ENCODE measurements around the gene TUBA1B.

The TUBA1B gene

DNA sequence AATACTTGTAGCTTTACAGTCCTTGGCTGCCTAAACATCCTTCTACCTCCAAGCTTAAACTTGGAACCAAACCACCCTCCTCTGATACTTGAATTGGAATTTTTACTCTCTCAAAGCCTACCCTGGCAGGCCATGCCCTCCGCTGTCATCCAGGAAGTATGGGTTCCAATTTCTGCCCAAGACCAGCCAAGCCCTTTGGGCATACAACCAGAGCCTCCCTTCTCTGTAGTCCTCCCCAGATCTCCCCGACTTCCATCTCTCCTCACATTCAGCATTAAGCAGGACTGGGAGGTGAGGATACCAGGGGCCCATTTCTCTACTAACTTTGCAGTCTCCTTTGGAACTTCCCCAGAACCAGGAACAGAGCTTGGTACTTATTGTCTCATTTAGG, 36.2 kb downstream of the TUBA1B start:
- Histone ChIP-seq H3K27me3 (ENCODE audit: control insufficient read depth, insufficient read depth, low read length) (peaks cover 57% of the 10 kb centered on the region), H3K9ac (ENCODE audit: low read depth, low read length) (no peak overlapping the region), H3K36me3 (ENCODE audit: control insufficient read depth, insufficient read depth, low read length) (peaks cover 8% of the 10 kb centered on the region), H3K4me3 (ENCODE audit: low read depth, low read length) (no peak overlapping the region), H3K9me3 (ENCODE audit: control insufficient read depth, insufficient read depth, low read length) (no peaks in the 10 kb centered on the region), H3K4me1 (ENCODE audit: control insufficient read depth, insufficient read depth, low read length) (peaks cover 6% of the 10 kb centered on the region)

DNA sequence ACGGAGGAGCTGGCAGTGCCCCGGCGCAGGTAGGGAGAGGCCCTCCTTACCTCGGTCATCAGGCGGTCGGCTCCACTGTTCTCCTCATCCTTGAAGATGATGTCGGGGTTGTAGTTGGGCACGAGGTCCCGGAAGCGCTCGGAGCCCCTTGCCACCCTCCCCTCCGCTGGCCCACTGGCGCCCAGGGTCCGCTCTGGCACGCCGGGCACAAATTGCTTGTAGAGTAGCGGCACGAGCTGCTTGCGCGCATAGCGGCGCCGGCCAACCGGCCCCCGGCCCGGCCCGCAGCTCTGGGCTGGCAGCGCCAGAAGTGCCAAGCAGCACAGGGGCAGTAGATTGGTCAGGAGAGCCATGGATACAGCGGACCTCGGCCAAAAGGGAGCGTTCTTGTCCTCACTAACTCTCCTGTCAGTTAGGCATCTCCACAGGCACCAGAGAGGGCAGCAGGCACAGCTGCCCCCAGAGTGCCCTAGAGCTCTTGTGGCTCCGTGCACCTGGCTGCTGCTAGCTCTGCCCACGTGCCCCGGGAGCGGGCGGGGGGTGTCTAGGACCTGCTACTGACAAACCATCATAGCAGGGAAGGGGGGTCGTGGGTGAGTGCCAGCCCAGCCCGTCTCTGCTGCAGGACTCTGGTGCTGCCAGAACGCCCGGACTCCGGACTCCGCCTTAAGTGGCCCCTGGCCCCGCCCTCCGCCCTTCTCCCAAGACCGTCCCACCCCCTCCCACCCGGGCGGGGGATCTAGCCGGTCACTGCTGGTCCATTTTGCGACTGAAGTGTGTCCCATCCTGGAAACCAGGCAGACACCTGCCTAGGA, 36.8 kb downstream of the TUBA1B start, which contains the start of gene DHH:
TSS of gene DHH (minus strand) at position 642 of the 815 bp plus-strand sequence. CDS start at position 353, 289 bp downstream.
- peaks cover 8% of the 10 kb centered on the region for H3K4me1 ChIP-seq (ENCODE audit: control insufficient read depth, insufficient read depth, low read length)
- H3K9ac ChIP-seq (ENCODE audit: low read depth, low read length): no peak within 1 kb of the TSS
- H3K27me3 ChIP-seq (ENCODE audit: control insufficient read depth, insufficient read depth, low read length): peaks cover 63% of the 10 kb centered on the region
- H3K4me3 ChIP-seq (ENCODE audit: low read depth, low read length): peak within 1 kb of the TSS; percentile 46
- H3K36me3 ChIP-seq (ENCODE audit: control insufficient read depth, insufficient read depth, low read length): peaks cover 8% of the 10 kb centered on the region
- no peaks in the 10 kb centered on the region for H3K9me3 ChIP-seq (ENCODE audit: control insufficient read depth, insufficient read depth, low read length)

DNA sequence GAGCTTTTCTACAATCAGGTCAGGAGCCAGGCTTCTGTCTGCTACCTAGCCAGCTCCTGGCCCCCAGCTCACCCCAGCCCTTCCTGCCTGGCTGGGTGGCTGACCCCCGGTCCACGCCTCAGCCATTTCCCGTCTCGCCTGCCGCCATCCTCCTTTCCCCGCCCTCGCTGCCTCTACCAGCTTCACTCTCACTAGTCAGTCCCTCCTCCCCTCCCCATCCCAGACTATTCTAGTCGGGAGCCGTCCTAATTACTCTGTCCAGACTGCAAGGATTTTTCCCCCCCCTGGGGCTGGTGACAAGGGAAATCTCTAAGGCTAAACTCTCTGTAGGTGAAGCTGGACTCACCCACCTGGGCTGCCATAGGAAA, 37.4 kb downstream of the TUBA1B start:
- Histone ChIP-seq H3K4me1 (ENCODE audit: control insufficient read depth, insufficient read depth, low read length) (peaks cover 12% of the 10 kb centered on the region), H3K9ac (ENCODE audit: low read depth, low read length) (no peak overlapping the region), H3K27me3 (ENCODE audit: control insufficient read depth, insufficient read depth, low read length) (peaks cover 69% of the 10 kb centered on the region), H3K4me3 (ENCODE audit: low read depth, low read length) (peak overlapping the region; percentile 46), H3K9me3 (ENCODE audit: control insufficient read depth, insufficient read depth, low read length) (no peaks in the 10 kb centered on the region), H3K36me3 (ENCODE audit: control insufficient read depth, insufficient read depth, low read length) (peaks cover 8% of the 10 kb centered on the region)

DNA sequence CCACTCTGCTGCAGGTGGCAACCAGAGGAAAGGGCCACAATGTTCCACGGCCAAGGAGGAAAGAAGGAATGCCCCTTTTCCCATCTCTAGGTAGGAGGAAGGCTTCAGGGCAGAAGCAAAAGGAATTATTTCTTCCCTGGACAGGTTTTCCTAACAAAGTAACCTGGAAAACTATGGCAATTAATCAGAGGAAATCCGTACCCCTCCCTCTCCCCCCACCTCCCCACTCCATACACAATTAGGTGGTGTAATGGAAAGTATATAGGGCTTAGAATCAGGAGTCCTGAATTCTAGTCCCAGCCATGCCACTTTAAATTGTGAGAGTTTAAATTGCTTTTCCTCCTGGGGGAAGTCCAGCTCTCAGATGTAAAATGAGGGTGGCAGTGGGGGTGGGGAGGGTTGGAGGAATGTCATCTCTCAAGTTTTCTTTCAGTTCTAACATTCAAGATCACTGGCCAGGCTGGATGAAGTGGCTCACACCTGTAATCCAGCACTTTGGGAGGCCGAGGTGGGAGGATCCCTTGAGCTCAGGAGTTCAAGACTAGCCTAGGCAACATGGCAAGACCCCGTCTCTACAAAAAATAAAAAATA, 38.3 kb downstream of the TUBA1B start:
- Histone ChIP-seq H3K27me3 (ENCODE audit: control insufficient read depth, insufficient read depth, low read length) (peaks cover 78% of the 10 kb centered on the region), H3K9me3 (ENCODE audit: control insufficient read depth, insufficient read depth, low read length) (no peaks in the 10 kb centered on the region)

DNA sequence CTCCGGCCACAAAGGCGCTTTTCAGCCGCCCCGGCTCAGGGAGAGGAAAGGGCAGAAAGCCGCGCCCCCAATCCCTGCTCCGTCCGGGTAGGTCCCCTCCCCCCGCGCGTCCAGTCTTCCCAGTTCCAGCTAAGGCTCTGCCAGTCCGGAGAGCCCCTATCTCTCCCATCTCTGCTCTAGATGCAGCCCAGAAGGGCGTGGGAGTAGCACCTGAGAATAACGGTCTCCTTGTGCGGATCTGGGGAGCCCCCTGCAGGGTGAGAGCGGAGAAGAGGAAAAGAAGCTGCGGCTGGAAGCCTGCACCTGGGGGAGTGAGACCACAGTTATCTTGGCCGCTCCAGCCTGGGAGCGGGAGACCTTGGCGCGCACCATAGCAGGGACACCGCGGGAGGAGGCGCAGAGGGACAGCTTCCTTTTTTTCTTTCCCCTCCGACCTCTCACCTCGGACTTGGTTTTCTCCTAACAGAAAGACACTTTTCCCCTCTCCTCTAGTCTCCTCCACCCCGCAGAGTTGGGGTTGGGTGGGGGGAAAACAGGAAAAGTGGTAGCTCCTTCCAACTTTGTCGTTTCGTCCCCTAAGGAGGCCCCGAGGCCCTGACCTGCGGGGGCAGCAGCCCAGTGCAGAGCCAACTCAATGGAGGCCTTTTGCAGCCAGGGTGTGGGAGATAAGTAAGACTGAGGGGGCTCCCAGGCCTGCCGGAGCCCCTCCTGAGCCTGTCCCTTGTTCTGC, 38.9 kb downstream of the TUBA1B start:
- Histone ChIP-seq H3K4me1 (ENCODE audit: control insufficient read depth, insufficient read depth, low read length) (peaks cover 20% of the 10 kb centered on the region), H3K27me3 (ENCODE audit: control insufficient read depth, insufficient read depth, low read length) (peaks cover 84% of the 10 kb centered on the region), H3K4me3 (ENCODE audit: low read depth, low read length) (peak overlapping the region; percentile 33), H3K9me3 (ENCODE audit: control insufficient read depth, insufficient read depth, low read length) (no peaks in the 10 kb centered on the region), H3K9ac (ENCODE audit: low read depth, low read length) (no peak overlapping the region), H3K36me3 (ENCODE audit: control insufficient read depth, insufficient read depth, low read length) (peaks cover 4% of the 10 kb centered on the region)

More for the DNA sequence above, 38.3 kb downstream of the TUBA1B start:
- H3K4me1 ChIP-seq (ENCODE audit: control insufficient read depth, insufficient read depth, low read length): peaks cover 18% of the 10 kb centered on the region
- no peak overlapping the region for H3K9ac ChIP-seq (ENCODE audit: low read depth, low read length)
- H3K36me3 ChIP-seq (ENCODE audit: control insufficient read depth, insufficient read depth, low read length): peaks cover 8% of the 10 kb centered on the region
- H3K4me3 ChIP-seq (ENCODE audit: low read depth, low read length): no peak overlapping the region

DNA sequence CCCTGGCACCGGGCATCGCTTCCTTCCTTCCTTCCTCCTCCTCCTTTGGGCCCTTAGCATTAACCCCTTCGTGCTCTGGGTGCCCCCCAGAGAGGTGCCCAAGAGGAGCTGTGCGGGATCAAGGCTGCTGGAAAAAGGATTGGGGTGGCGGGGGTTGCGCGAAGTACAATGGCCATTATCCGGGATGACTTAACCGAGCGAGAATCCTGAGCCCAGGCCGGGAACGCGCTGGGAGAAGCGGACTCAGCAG, 39.4 kb downstream of the TUBA1B start:
- Histone ChIP-seq H3K9me3 (ENCODE audit: control insufficient read depth, insufficient read depth, low read length) (no peaks in the 10 kb centered on the region), H3K36me3 (ENCODE audit: control insufficient read depth, insufficient read depth, low read length) (peaks cover 2% of the 10 kb centered on the region), H3K4me3 (ENCODE audit: low read depth, low read length) (peak overlapping the region; percentile 26), H3K4me1 (ENCODE audit: control insufficient read depth, insufficient read depth, low read length) (peaks cover 20% of the 10 kb centered on the region), H3K27me3 (ENCODE audit: control insufficient read depth, insufficient read depth, low read length) (peaks cover 89% of the 10 kb centered on the region), H3K9ac (ENCODE audit: low read depth, low read length) (no peak overlapping the region)

DNA sequence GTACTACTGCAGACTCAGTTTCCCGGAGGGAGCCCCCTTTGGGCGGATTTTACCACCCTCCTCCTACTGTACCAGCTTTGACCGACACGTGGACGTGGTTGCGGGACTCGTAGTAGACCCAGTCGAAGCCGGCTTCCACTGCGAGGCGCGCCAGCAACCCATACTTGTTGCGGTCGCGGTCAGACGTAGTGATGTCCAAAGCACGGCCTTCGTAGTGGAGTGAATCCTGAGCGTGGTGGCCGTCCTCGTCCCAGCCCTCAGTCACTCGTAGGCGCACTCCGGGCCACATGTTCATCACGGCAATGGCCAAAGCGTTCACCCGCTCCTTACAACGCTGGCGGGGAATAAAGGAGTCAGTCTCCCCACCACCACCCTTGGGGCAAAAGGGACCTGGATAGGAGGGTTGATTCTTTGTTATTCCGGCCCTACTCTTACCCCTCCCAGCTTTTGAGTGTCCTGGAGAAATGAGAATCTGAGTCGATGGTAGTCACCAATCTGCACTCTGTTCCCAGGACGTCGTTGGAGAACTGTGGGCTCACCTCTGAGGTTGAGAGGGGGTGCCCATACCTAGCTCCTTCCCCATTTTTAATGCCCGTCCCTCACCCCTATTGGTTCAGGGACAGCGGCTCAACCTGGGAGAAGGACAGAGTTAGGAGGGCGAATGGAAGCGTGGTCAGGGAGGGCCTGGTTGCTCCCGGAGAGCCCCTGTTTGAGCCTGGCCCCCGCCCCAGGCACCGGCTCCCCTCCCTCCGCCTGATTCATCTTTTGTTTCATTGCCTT, 39.9 kb downstream of the TUBA1B start:
- Histone ChIP-seq H3K4me1 (ENCODE audit: control insufficient read depth, insufficient read depth, low read length) (peaks cover 20% of the 10 kb centered on the region), H3K9me3 (ENCODE audit: control insufficient read depth, insufficient read depth, low read length) (no peaks in the 10 kb centered on the region), H3K9ac (ENCODE audit: low read depth, low read length) (no peak overlapping the region), H3K36me3 (ENCODE audit: control insufficient read depth, insufficient read depth, low read length) (peaks cover 2% of the 10 kb centered on the region), H3K4me3 (ENCODE audit: low read depth, low read length) (peak overlapping the region; percentile 26), H3K27me3 (ENCODE audit: control insufficient read depth, insufficient read depth, low read length) (peaks cover 94% of the 10 kb centered on the region)

DNA sequence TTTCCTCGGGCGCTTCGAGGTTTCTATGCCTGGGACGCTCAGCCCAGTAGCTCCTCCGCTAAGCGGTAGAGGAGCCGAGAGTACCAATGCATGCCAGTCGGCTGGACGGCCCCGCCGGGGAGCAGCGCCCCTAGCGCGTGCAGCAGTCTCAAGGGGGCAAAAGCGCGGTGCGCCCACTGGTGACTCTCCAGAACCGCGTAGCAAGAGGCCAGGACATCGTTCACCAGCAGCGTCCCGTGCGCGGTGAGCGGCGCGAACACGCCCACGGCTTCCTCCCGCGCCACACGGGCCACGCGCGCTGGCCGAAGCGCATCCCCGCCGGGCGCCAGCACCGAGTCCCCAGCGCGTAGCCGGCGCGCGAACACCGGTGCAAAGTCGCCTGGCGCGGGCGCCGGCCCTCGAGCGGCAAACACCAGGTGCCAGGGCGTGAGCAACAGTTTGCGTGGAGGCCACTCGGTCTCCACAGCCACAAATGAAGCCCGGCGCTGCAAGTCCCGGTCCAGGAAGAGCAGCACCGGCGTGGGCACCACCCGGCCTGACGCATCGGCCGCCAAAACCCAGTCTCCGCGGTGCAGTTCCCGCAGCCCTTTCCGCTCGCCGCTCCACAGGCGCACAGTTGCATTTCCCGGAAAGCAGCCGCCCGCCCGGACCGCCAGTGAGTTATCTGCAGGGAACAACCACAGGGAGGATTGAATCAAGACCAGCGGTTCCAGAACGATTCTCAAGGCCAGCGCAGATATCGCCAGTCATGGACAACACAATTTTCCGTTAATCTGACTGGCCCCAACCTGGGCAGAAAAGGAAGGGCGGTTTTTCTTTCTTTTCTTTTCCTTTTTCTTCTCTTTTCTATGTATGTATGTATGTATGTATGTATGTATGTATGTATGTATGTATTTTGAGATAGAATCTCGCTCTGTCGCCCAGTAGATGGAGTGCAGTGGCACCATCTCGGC, 41.1 kb downstream of the TUBA1B start:
- Histone ChIP-seq H3K27me3 (ENCODE audit: control insufficient read depth, insufficient read depth, low read length) (peaks cover 93% of the 10 kb centered on the region), H3K4me3 (ENCODE audit: low read depth, low read length) (peak overlapping the region; percentile 54), H3K36me3 (ENCODE audit: control insufficient read depth, insufficient read depth, low read length) (peaks cover 2% of the 10 kb centered on the region), H3K9ac (ENCODE audit: low read depth, low read length) (no peak overlapping the region), H3K4me1 (ENCODE audit: control insufficient read depth, insufficient read depth, low read length) (peaks cover 20% of the 10 kb centered on the region), H3K9me3 (ENCODE audit: control insufficient read depth, insufficient read depth, low read length) (no peaks in the 10 kb centered on the region)

DNA sequence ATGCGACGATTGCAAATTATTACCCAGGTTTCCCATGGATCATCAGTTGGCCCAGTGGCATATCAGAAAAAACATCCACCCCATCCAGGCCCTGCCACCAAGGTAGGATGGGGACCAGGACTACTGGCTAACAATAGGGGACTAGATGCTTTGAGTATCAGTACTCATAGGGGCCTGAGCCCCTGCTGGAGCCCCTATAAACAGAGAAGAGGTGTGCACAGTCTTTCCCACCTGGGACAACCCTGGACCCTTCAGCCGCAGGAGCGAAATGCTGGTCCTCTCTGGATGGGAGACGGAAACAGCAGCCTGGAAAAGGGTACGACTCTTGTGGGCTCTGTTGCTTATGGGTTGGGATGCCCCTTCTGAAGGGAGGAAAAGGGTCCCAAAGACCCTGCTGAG, 42.3 kb downstream of the TUBA1B start:
- Histone ChIP-seq H3K9ac (ENCODE audit: low read depth, low read length) (no peak overlapping the region), H3K9me3 (ENCODE audit: control insufficient read depth, insufficient read depth, low read length) (no peaks in the 10 kb centered on the region), H3K27me3 (ENCODE audit: control insufficient read depth, insufficient read depth, low read length) (peaks cover 89% of the 10 kb centered on the region), H3K36me3 (ENCODE audit: control insufficient read depth, insufficient read depth, low read length) (peaks cover 2% of the 10 kb centered on the region), H3K4me1 (ENCODE audit: control insufficient read depth, insufficient read depth, low read length) (peaks cover 16% of the 10 kb centered on the region), H3K4me3 (ENCODE audit: low read depth, low read length) (peak overlapping the region; percentile 49)

DNA sequence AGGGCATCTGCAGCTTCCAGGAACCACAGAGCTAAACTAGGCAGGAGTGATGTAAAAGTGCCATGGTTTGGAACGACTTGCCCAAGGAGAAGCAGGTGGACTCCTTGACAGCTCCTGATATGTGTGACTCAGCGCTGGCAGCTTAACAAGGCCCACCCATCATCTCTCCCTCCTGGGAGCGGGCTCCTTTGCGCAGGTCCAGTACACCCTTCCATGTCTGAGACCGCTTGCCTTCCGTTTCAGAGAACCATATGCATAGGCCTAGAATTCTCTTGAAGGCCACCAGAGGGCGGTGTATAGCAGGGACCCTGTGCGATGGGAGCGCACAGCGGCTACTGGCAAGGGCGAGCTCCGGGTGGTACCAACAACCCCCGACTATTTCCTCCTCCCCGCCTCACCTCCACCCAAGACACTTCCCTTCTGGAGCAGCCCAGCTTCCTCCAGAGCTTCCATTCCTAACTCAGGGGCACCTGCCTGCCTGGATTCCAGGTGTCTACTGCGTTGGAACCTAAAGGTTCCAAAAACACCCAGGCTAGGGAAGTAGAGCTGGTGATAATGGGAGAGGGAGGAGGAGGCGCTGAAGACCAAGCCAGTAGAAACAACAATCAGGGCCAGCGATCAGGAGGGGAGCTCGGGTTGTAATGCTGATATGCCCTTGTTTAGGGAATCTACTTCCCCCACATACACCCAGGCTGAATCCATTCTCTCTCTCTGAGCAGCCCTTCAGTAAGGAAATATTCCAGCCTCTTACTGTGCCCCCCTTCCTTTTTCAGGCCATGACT, 42.9 kb downstream of the TUBA1B start:
- Histone ChIP-seq H3K4me1 (ENCODE audit: control insufficient read depth, insufficient read depth, low read length) (peaks cover 16% of the 10 kb centered on the region), H3K9me3 (ENCODE audit: control insufficient read depth, insufficient read depth, low read length) (no peaks in the 10 kb centered on the region), H3K27me3 (ENCODE audit: control insufficient read depth, insufficient read depth, low read length) (peaks cover 83% of the 10 kb centered on the region), H3K9ac (ENCODE audit: low read depth, low read length) (no peak overlapping the region), H3K4me3 (ENCODE audit: low read depth, low read length) (peak overlapping the region; percentile 49), H3K36me3 (ENCODE audit: control insufficient read depth, insufficient read depth, low read length) (peaks cover 2% of the 10 kb centered on the region)

Data from iPS-15b (cell line).